A673 (cell line): ENCODE measurements around the gene ZNF462.

Experiments used
- CTCF ChIP-seq: fragments of 300-800, 200-600 bp; sonication (generic); conservative IDR thresholded peaks from 2 replicates; pipeline ENCODE4 v1.5.1; 2017; ENCODE audit warnings: low read depth, mild to moderate bottlenecking, antibody characterized with exemption, low read length, moderate library complexity, mixed read lengths
- EZH2 ChIP-seq: fragments of 200-600 bp; sonication (generic); IDR thresholded peaks from 2 replicates; pipeline ENCODE4 v1.6.1; 2017; ENCODE audit warnings: borderline replicate concordance, low read depth, mild to moderate bottlenecking, mixed read lengths, antibody characterized with exemption, low read length; ENCODE audit not compliant: poor library complexity, severe bottlenecking

- TF ChIP-seq CTCF = no peak
- no peak for TF ChIP-seq EZH2
Measured at GRCh38 chr9:106920091-106920490, 57.1 kb downstream of the ZNF462 start.
